K562 (cell line): Measurements from ENCODE around the gene MEX3A. TPM values are rescaled to one million over a fixed set of nuclear protein-coding genes. Genes with fewer than 3 reads are reported as not detected.
A peak's percentile ranks its signal among the peaks of the same experiment; 100 is the strongest.

Experiments used
- CEBPG ChIP-seq, 3 experiments: fragments of 200-800 bp in 1 of 3; sonication (Bioruptor generic) in 1 of 3; sonication (generic) in 1 of 3; formaldehyde crosslinking in 1 of 3; IDR thresholded peaks in 2 of 3; conservative IDR thresholded peaks in 1 of 3; 2 replicates each; pipeline versions ENCODE4 v1.6.1 to v1.8.0; 2016 to 2022; ENCODE audit warnings: missing compliant biosample characterization in 2 of 3, missing genetic modification characterization in 2 of 3, mild to moderate bottlenecking in 1 of 3, missing genetic modification reagents in 1 of 3
- HDAC2 ChIP-seq: fragments of 450-650 bp; IDR thresholded peaks from 2 replicates; pipeline ENCODE4 v1.6.1; 2016; ENCODE audit warnings: mild to moderate bottlenecking
- KHSRP ChIP-seq: fragments of 450-650 bp; IDR thresholded peaks from 2 replicates; pipeline ENCODE4 v1.6.1; 2017
- MAZ ChIP-seq, 2 experiments: fragments of 450-650 bp in 1 of 2; sonication (generic) in 1 of 2; formaldehyde crosslinking; IDR thresholded peaks in 1 of 2; conservative IDR thresholded peaks in 1 of 2; 2 replicates each; pipeline versions ENCODE4 v1.4.0 to v1.5.0; 2020; ENCODE audit warnings: mild to moderate bottlenecking in 1 of 2, missing genetic modification reagents in 1 of 2
- MYC ChIP-seq, 2 experiments: fragments of 250-450 bp in 1 of 2; sonication (Bioruptor Pico) in 1 of 2; IDR thresholded peaks; 2 replicates each; pipeline versions ENCODE4 v1.5.1 to v1.6.1; 2012 to 2021; ENCODE audit warnings: low read depth in 2 of 2, borderline replicate concordance in 1 of 2, improper control_type of control experiment in 1 of 2, low read length in 1 of 2, mild to moderate bottlenecking in 1 of 2, moderate library complexity in 1 of 2
- RAD21 ChIP-seq, 2 experiments: fragments of 250-450 bp in 1 of 2; fragments of 450-650 bp in 1 of 2; sonication (Bioruptor Pico) in 1 of 2; formaldehyde crosslinking in 1 of 2; IDR thresholded peaks in 1 of 2; conservative IDR thresholded peaks in 1 of 2; 2 replicates each; pipeline versions ENCODE4 v1.4.0 to v1.8.0; 2020 to 2022; ENCODE audit warnings: mild to moderate bottlenecking in 2 of 2, moderate library complexity in 1 of 2
- RCOR1 ChIP-seq, 2 experiments: IDR thresholded peaks; 2 replicates each; pipeline ENCODE4 v1.6.1; 2012; ENCODE audit warnings: low read depth in 2 of 2, low read length in 2 of 2, borderline replicate concordance in 1 of 2, improper control_type of control experiment in 1 of 2
- RFX1 ChIP-seq: fragments of 450-650 bp; IDR thresholded peaks from 2 replicates; pipeline ENCODE4 v1.6.1; 2016; ENCODE audit warnings: mild to moderate bottlenecking, moderate library complexity
- XRCC5 ChIP-seq: fragments of 200-400 bp; formaldehyde crosslinking; IDR thresholded peaks from 2 replicates; pipeline ENCODE4 v1.6.1; 2017; ENCODE audit warnings: low read depth, mild to moderate bottlenecking, low read length
- ZC3H8 ChIP-seq: fragments of 450-650 bp; IDR thresholded peaks from 2 replicates; pipeline ENCODE4 v1.6.1; 2017
- ZNF121 ChIP-seq: sonication (generic); formaldehyde crosslinking; conservative IDR thresholded peaks from 2 replicates; pipeline ENCODE4 v1.8.0; 2022; ENCODE audit warnings: missing genetic modification reagents
- ZNF124 ChIP-seq: sonication (generic); formaldehyde crosslinking; IDR thresholded peaks from 2 replicates; pipeline ENCODE4 v1.8.1; 2022; ENCODE audit warnings: missing genetic modification reagents
- ZNF239 ChIP-seq: fragments of 250-450 bp; sonication (Bioruptor Pico); IDR thresholded peaks from 2 replicates; pipeline ENCODE4 v1.4.0; 2020; ENCODE audit warnings: mild to moderate bottlenecking
- ZNF584 ChIP-seq: fragments of 200-800 bp; sonication (Bioruptor generic); IDR thresholded peaks from 2 replicates; pipeline ENCODE4 v1.6.1; 2016; ENCODE audit warnings: low read depth, mild to moderate bottlenecking, missing genetic modification characterization, missing compliant biosample characterization
- ZNF717 ChIP-seq: fragments of 250-450 bp; sonication (Bioruptor Pico); IDR thresholded peaks from 2 replicates; pipeline ENCODE4 v1.5.0; 2021
- ZNF77 ChIP-seq: fragments of 250-450 bp; sonication (Bioruptor Pico); IDR thresholded peaks from 2 replicates; pipeline ENCODE4 v1.5.0; 2020
- polyA plus RNA-seq, 8 experiments: library from polyadenylated mRNA; depleted of rRNA in 4 of 8; stranded (reverse) in 5 of 8; unstranded in 3 of 8; fragments of >200 nt; fragmentation: Nextera tagmentation in 2 of 8; fragmentation: Illumina TruSeq in 1 of 8; extraction: Ambion mirVana in 2 of 8; extraction: Trizol in 1 of 8; gene quantifications; 2 replicates each; pipeline versions ENCODE4 v1.2.1 to v1.2.3, GENCODE V29; 2011 to 2014; ENCODE audit warnings: inconsistent platforms in 1 of 8, missing spikeins in 1 of 8
- total RNA-seq, 7 experiments: library from RNA; depleted of rRNA in 6 of 7; stranded (reverse); fragments of >200 nt in 6 of 7; fragmentation: Illumina TruSeq in 2 of 7; extraction: Trizol in 2 of 7; gene quantifications; 2 replicates each; pipeline versions ENCODE4 v1.2.1 to v1.2.3, GENCODE V29; 2011 to 2021; ENCODE audit warnings: low replicate concordance in 1 of 7
- TF ChIP-seq, protein P1 (sequence below): sonication (generic); formaldehyde crosslinking; IDR thresholded peaks from 2 replicates; pipeline ENCODE4 v1.8.0; 2022; ENCODE audit warnings: mild to moderate bottlenecking, missing genetic modification reagents
- TF ChIP-seq, protein P2 (sequence below), 2 experiments: fragments of 450-650 bp in 1 of 2; IDR thresholded peaks; 2 replicates each; pipeline ENCODE4 v1.6.1; 2011 to 2017; ENCODE audit warnings: low read depth in 2 of 2, antibody characterized with exemption in 1 of 2, borderline replicate concordance in 1 of 2, low read length in 1 of 2, mild to moderate bottlenecking in 1 of 2, mixed read lengths in 1 of 2; ENCODE audit not compliant: control insufficient read depth in 1 of 2

MEX3A gene
- total and polyA plus RNA-seq, 9 of the 15 experiments (the other 6 are each of a cell fraction or from before 2014, with no cell fraction given) = 0.36 to 13.7 (median 5.2) TPM

DNA sequence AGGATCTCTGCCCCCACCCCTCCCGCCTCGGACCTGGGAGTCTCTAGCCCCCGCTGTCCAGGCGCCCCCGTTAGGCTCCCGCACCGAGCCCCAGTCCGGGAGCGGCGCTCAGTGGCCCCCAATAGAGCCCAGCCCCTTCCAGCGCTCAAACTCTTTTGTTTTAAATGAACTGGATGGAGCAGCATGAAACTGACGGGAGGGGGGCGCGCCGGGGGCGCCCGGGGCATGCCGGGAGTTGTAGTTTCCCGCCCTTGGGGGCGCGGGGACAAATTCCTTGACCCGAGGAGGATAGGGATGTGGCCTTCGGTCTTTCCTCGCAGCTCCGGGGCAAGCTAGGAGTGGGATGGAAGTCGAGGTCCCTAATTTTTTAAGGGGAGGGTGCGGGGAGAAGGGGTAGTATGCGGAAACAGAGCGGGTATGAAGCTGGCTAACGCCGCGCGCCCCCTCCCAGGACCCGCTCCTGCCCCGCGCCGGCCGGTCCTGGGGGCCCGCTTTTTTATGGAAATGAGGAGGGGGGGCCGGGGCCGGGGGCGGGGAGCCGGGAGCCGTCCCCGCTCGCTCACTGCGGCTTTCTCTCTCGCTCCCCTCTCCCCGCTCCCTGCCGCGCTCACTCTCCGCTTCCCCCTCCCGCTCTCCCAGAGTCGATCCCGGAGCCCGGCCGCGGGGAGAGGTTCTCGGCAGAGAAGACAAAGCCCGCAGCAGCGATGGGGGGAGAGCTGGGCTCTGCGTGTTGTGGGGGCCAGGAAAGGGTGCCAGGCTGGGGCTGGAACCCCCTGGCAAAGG lies at the start of gene MEX3A (continued):
- TF ChIP-seq, protein P1, sequence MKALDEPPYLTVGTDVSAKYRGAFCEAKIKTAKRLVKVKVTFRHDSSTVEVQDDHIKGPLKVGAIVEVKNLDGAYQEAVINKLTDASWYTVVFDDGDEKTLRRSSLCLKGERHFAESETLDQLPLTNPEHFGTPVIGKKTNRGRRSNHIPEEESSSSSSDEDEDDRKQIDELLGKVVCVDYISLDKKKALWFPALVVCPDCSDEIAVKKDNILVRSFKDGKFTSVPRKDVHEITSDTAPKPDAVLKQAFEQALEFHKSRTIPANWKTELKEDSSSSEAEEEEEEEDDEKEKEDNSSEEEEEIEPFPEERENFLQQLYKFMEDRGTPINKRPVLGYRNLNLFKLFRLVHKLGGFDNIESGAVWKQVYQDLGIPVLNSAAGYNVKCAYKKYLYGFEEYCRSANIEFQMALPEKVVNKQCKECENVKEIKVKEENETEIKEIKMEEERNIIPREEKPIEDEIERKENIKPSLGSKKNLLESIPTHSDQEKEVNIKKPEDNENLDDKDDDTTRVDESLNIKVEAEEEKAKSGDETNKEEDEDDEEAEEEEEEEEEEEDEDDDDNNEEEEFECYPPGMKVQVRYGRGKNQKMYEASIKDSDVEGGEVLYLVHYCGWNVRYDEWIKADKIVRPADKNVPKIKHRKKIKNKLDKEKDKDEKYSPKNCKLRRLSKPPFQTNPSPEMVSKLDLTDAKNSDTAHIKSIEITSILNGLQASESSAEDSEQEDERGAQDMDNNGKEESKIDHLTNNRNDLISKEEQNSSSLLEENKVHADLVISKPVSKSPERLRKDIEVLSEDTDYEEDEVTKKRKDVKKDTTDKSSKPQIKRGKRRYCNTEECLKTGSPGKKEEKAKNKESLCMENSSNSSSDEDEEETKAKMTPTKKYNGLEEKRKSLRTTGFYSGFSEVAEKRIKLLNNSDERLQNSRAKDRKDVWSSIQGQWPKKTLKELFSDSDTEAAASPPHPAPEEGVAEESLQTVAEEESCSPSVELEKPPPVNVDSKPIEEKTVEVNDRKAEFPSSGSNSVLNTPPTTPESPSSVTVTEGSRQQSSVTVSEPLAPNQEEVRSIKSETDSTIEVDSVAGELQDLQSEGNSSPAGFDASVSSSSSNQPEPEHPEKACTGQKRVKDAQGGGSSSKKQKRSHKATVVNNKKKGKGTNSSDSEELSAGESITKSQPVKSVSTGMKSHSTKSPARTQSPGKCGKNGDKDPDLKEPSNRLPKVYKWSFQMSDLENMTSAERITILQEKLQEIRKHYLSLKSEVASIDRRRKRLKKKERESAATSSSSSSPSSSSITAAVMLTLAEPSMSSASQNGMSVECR (CRISPR knock-in tag) = peak; percentile 72
- TF ChIP-seq, protein P2, sequence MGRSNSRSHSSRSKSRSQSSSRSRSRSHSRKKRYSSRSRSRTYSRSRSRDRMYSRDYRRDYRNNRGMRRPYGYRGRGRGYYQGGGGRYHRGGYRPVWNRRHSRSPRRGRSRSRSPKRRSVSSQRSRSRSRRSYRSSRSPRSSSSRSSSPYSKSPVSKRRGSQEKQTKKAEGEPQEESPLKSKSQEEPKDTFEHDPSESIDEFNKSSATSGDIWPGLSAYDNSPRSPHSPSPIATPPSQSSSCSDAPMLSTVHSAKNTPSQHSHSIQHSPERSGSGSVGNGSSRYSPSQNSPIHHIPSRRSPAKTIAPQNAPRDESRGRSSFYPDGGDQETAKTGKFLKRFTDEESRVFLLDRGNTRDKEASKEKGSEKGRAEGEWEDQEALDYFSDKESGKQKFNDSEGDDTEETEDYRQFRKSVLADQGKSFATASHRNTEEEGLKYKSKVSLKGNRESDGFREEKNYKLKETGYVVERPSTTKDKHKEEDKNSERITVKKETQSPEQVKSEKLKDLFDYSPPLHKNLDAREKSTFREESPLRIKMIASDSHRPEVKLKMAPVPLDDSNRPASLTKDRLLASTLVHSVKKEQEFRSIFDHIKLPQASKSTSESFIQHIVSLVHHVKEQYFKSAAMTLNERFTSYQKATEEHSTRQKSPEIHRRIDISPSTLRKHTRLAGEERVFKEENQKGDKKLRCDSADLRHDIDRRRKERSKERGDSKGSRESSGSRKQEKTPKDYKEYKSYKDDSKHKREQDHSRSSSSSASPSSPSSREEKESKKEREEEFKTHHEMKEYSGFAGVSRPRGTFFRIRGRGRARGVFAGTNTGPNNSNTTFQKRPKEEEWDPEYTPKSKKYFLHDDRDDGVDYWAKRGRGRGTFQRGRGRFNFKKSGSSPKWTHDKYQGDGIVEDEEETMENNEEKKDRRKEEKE (IDR thresholded peaks at IDR 0.05; ENCODE audit: borderline replicate concordance in 1 of 2, control insufficient read depth in 1 of 2, low read depth in 2 of 2, low read length in 1 of 2) = 0 out of 4 replicates have a peak, but pooled peaks of 1 of the 2 experiments have one; percentile 36
- peak; percentile 84 for TF ChIP-seq MYC (IDR thresholded peaks at IDR 0.05; ENCODE audit: low read depth, low read length)
- TF ChIP-seq MYC (CRISPR knock-in tag; IDR thresholded peaks at IDR 0.05; ENCODE audit: borderline replicate concordance, low read depth) = no peak
- TF ChIP-seq ZNF124 (CRISPR knock-in tag) = no peak
- TF ChIP-seq RCOR1 (IDR thresholded peaks at IDR 0.05; ENCODE audit: borderline replicate concordance in 1 of 2, low read depth in 2 of 2, low read length in 2 of 2) = 0 out of 4 replicates have a peak, but pooled peaks of 1 of the 2 experiments have one; percentile 4
- no peak for TF ChIP-seq RFX1
- TF ChIP-seq ZNF77 = no peak
- TF ChIP-seq CEBPG (CRISPR knock-in tag; IDR thresholded peaks at IDR 0.05) = no peak
- TF ChIP-seq CEBPG (tag; conservative IDR thresholded peaks at IDR 0.05 in 1 of 2, IDR thresholded peaks at IDR 0.05 in 1 of 2) = no peak
- no peak for TF ChIP-seq ZNF121 (CRISPR knock-in tag)
- no peak for TF ChIP-seq ZNF717 (CRISPR knock-in tag)
- TF ChIP-seq HDAC2 = peak; percentile 14; the same call in 1 of the 2 replicates
- TF ChIP-seq XRCC5 = no peak
- no peak for TF ChIP-seq ZC3H8
- peak; percentile 83 to 94 for TF ChIP-seq MAZ (CRISPR knock-in tag; conservative IDR thresholded peaks at IDR 0.05 in 1 of 2, IDR thresholded peaks at IDR 0.05 in 1 of 2)
- no peak for TF ChIP-seq RAD21 (CRISPR knock-in tag; conservative IDR thresholded peaks at IDR 0.05 in 1 of 2, IDR thresholded peaks at IDR 0.05 in 1 of 2)
- TF ChIP-seq ZNF584 (CRISPR knock-in tag) = no peak
- no peak; the same call in 1 of the 2 replicates for TF ChIP-seq ZNF239
- TF ChIP-seq KHSRP = no peak
